Ovary (tissue), 9 donors: ENCODE measurements around the gene PROSER1. TPM values are rescaled to one million over a fixed set of nuclear protein-coding genes. Genes with fewer than 3 reads are reported as not detected.

Experiments used
- DNase-seq, 5 donors: peaks; one replicate each; pipeline ENCODE4 v3.0.0-alpha.2; 2019 to 2020
- H3K27ac ChIP-seq, 2 donors: fragments of 200-600 bp; one replicate each; pipeline versions ENCODE4 v1.5.1 to v1.8.0; 2019 to 2022
- H3K27me3 ChIP-seq: fragments of 200-600 bp; one replicate; pipeline ENCODE4 v1.8.0; 2022
- H3K36me3 ChIP-seq: fragments of 200-600 bp; sonication (generic); one replicate; pipeline ENCODE4 v1.5.1; 2019
- H3K4me1 ChIP-seq: one replicate; pipeline ENCODE4 v1.8.1; 2013; ENCODE audit warnings: mild to moderate bottlenecking, moderate library complexity; ENCODE audit not compliant: insufficient read depth
- H3K4me3 ChIP-seq: fragments of 200-600 bp; sonication (generic); one replicate; pipeline ENCODE4 v1.5.1; 2017
- H3K9me3 ChIP-seq, 2 donors: fragments of 200-600 bp in 1 of 2; sonication (generic) in 1 of 2; one replicate each; pipeline versions ENCODE4 v1.5.1 to v1.8.1; 2013 to 2019; ENCODE audit warnings: mild to moderate bottlenecking in 1 of 2, moderate library complexity in 1 of 2
- CTCF ChIP-seq, 3 donors: fragments of 450-650 bp in 2 of 3; fragments of 200-600 bp in 1 of 3; IDR thresholded peaks; one replicate each; pipeline versions ENCODE4 v1.5.1 to v1.8.0; 2016 to 2022; ENCODE audit warnings: antibody characterized with exemption in 3 of 3, mild to moderate bottlenecking in 1 of 3
- EP300 ChIP-seq: sonication (generic); formaldehyde crosslinking; IDR thresholded peaks from one replicate; pipeline ENCODE4 v1.6.1; 2017; ENCODE audit warnings: antibody characterized with exemption
- POLR2A ChIP-seq: fragments of 450-650 bp; IDR thresholded peaks from one replicate; pipeline ENCODE4 v1.6.1; 2017; ENCODE audit warnings: antibody characterized with exemption, mild to moderate bottlenecking, moderate library complexity
- WGBS, 3 donors: extraction: QIAGEN DNeasy Blood & Tissue Kit in 1 of 3; methylation state at CpG; one replicate each; pipeline versions ENCODE4 v1.1.5 to v1.1.7; 2013 to 2017; 5-methylcytosine and 5-hydroxymethylcytosine counted together
- intact Hi-C, 4 donors: fragments of 100-400 bp; cut with DNase I; formaldehyde crosslinking; loops; one replicate each; pipeline versions ENCODE4 v1.11.0 to v1.15.1; 2022 to 2023
- polyA plus RNA-seq, 2 donors: library from polyadenylated mRNA; stranded (reverse); fragments of 200-250 nt in 1 of 2; fragments of 350-450 nt in 1 of 2; fragmentation: Illumina TruSeq in 1 of 2; extraction: RNeasy Lipid Tissue Mini Kit (QIAGEN cat#74804) in 1 of 2; gene quantifications; one replicate each; pipeline ENCODE4 v1.2.3, GENCODE V29; 2013 to 2014
- total RNA-seq, 7 donors: library from RNA; depleted of rRNA in 2 of 7; stranded (reverse); fragments of >200 nt in 2 of 7; fragmentation: NEBNext Ultra II Directional in 3 of 7; extraction: Animal tissue kit (Norgen Biotek cat#: 25700) in 3 of 7; gene quantifications; one replicate each; pipeline versions ENCODE4 v1.1.0 to v1.2.4, GENCODE V29; 2016 to 2023
- donor health status: DM: no; HTN: no; CAD: no; lungs with moderate emphysema.
- donor health status: DM: no; HTN: no; CAD: no.
- donor health status: Bipolar disorder and iron deficiency.
- donor health status: DM: yes; HTN: yes; CAD: no.
- donor health status: DM: no; HTN: no; CAD: no.
- donor health status: DM: yes; HTN: yes; CAD: no.

Gene PROSER1
- total and polyA plus RNA-seq, 9 donors: 5.3 to 25.3 (median 16.9) TPM

DNA sequence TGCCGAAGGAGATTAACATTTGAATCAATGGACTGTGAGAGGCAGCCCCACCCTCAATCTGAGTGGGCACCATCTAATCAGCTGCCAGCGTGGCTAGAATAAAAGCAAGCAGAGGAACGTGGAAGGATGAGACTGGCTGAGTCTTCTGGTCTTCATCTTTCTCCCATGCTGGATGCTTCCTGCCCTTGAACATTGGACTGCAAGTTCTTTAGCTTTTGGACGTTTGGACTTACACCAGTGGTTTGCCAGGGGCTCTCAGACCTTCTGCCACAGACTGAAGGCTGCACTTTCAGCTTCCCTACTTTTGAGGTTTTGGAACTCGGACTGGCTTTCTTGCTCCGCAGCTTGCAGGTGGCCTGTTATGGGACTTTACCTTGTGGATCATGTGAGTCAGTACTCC is 15.1 kb upstream of the PROSER1 start:
- H3K27me3 ChIP-seq: peaks cover 7% of the 10 kb centered on the region
- H3K4me3 ChIP-seq: no peak overlapping the region
- intact Hi-C loops: loop anchor here in 3 of 4 donors (10.0 kb wide), 1 partner anchor 562 kb away; no protein-coding TSS in a partner anchor

DNA sequence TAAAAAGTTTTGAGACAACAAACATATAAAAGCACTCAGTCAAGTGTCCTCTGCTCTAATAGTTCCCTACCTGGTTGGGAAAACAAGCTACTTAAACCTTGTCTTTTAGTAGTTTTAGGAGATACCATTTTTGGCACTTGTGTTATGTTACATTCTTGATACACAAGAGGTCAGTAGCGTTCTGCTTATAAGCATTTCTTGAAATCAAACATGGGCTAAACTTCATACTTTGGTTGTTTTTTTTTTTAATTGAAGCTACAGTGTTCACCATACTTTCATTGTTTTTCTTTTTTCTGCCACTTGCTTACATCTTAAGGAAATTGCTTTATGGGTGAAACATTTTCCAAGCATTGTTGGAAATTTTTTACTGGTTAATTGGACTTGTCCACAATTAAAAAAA is 13.3 kb upstream of the PROSER1 start:
- Histone ChIP-seq H3K27me3 (peaks cover 7% of the 10 kb centered on the region), H3K9me3 (no peaks in the 10 kb centered on the region), H3K4me1 (no peaks in the 10 kb centered on the region), H3K36me3 (no peaks in the 10 kb centered on the region), H3K27ac (no peak overlapping the region), H3K4me3 (no peak overlapping the region)
- 7 to 13% (median 12%) methylated on average over 1 of the region's 1 CpG for WGBS, 3 donors
- intact Hi-C loops: loop anchor here in 3 of 4 donors (10.0 kb wide), 1 partner anchor 564 kb away; no protein-coding TSS in a partner anchor
- DNase-seq: no peak
- no peak for TF ChIP-seq POLR2A
- TF ChIP-seq CTCF (IDR thresholded peaks at IDR 0.05): peak in 1 of 3 donors; percentile 29

More for the DNA sequence above, 15.1 kb upstream of the PROSER1 start:
- TF ChIP-seq POLR2A (no peak), CTCF (IDR thresholded peaks at IDR 0.05) (no peak), EP300 (no peak)
- H3K27ac ChIP-seq: no peak overlapping the region
- no peak for DNase-seq
- no peaks in the 10 kb centered on the region for H3K36me3 ChIP-seq
- no peaks in the 10 kb centered on the region for H3K9me3 ChIP-seq
- 79 to 84% (median 83%) methylated on average over 6 of the region's 6 CpGs for WGBS, 3 donors
- no peaks in the 10 kb centered on the region for H3K4me1 ChIP-seq

DNA sequence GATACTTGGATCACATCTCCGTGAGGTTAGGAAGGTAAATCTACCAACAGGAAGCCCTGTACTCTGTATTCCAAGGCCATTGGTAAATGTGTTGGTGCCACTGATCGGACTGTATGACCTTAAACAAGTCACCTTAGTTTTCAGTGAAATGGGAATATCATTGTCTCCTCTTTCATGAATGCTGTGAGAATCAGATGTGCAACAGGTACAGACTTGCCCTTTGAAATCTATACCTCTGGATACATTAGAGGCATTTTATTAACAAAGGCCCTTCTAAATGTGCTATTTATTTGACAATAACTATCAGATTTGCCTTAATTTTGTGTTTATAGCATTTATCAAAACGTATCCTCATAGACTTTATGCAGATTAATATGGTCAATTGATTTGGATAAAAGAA is 11.4 kb upstream of the PROSER1 start:
- H3K27me3 ChIP-seq: peaks cover 3% of the 10 kb centered on the region
- TF ChIP-seq EP300 (no peak), POLR2A (no peak), CTCF (IDR thresholded peaks at IDR 0.05) (no peak)
- no peak for DNase-seq
- no peak overlapping the region for H3K27ac ChIP-seq
- no peaks in the 10 kb centered on the region for H3K4me1 ChIP-seq
- H3K9me3 ChIP-seq: no peaks in the 10 kb centered on the region
- intact Hi-C loops: no loop called here
- WGBS, 3 donors: 84 to 95% (median 86%) methylated on average over 3 of the region's 3 CpGs
- no peak overlapping the region for H3K4me3 ChIP-seq
- no peaks in the 10 kb centered on the region for H3K36me3 ChIP-seq

- intact Hi-C loops: no loop called here
- Histone ChIP-seq H3K4me3 (no peak overlapping the region), H3K9me3 (no peaks in the 10 kb centered on the region), H3K36me3 (no peaks in the 10 kb centered on the region), H3K4me1 (no peaks in the 10 kb centered on the region), H3K27ac (no peak overlapping the region), H3K27me3 (peaks cover 3% of the 10 kb centered on the region)
- DNase-seq: no peak
- TF ChIP-seq POLR2A (no peak), CTCF (IDR thresholded peaks at IDR 0.05) (no peak), EP300 (no peak)
These were observed 10.9 kb upstream of the PROSER1 start for GRCh38 chr13:39048806-39049205.
